GM21737 (cell line): ENCODE results near the gene KDM2A.

Experiments used
- ATAC-seq: cut with Tn5 transposase; IDR thresholded peaks from one replicate; pipeline ENCODE4 v1.9.1; 2021; ENCODE audit warnings: mild to moderate bottlenecking, moderate library complexity; ENCODE audit not compliant: unreplicated experiment

The KDM2A gene

DNA sequence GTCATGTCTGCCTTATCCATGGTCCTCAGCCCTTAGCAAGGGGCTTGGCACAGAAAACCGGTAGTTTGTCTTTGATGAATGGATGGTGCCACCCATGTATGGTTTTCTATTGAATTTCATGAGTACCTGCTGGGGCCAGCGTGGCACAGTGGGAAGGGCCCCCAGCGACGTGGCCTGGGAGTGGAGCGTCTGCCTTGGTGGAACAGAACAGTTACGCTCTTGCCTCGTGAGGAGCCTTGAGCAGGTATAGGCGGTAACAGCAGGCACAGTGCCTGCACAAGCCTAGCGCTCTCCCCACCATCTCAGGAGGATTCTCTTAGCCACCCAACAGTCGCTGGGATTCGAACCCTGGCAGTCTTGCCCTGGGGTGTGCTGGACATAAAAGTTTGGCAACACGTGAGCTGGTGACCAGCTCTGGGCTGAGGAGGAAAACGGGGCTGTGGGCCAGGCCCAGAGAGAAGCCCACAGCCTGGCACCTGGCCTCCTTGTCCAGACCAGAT lies 181.2 kb downstream of the KDM2A start:
- no peak for ATAC-seq

GRCh38 chr11:67300756-67301312 lies 181.8 kb downstream of the KDM2A start:
- no peak for ATAC-seq

GRCh38 chr11:67301313-67301921 lies 182.4 kb downstream of the KDM2A start:
- no peak for ATAC-seq

- no peak for ATAC-seq
These were observed 183.0 kb downstream of the KDM2A start for GRCh38 chr11:67301951-67302516.

DNA sequence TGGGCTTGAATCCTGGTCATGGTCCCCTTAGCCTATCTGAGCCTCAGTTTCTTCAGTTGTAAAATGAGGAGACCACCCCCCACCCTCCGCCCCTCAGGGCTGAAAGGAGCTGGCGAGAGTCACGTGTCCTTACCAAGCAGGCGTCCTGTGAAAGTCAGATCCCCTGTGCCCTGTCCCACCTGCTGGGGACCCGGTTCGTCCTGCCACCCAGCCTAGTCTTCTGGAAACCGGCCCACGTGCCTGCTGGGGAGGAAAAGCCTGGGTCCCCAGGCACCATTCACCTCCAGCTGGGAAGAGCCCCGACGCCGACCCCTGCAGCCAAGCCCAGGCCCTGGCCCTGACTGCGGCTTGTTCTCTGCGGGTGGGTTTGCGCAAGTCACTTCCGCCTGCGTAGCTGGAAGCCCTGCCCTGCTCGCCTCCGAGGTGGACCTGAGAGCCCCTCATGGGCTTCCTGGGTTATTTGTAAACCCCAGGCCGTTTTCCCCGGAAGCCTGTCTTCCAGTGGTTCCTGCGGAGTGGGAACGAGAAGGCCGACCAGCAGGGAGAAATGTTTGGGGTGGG lies 183.6 kb downstream of the KDM2A start:
- ATAC-seq, result no peak

DNA sequence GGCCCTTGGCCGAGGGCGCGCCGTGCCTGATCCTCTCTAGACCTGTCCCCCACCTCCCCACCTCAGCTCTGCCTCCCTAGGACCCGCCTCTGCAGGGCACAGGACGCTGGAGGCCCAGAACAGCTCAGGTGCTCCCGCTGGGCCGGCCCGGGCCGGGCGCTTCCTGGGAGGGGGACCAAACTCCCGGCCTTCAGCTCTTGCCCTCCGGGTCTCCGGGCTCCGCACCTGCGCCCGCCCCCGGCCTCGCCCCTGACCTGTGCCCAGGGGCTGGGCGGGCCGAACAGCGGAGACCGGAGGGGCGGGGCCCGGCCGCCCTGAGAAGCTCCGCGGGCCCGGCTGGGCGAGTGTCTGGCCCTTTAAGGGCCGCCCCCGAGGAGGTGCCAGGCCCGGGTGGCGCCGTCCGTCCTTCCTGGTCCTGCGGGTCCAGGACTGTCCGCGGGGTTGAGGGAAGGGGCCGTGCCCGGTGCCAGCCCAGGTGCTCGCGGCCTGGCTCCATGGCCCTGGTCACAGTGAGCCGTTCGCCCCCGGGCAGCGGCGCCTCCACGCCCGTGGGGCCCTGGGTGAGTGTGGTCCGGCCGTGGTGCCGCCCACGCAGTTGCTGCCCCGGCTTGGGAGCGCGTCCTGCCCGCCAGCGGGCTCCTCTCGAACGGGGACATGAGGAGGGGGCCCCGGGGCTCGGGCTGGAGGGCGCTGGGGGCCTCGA lies 184.2 kb downstream of the KDM2A start, which contains the start of gene SSH3:
Gene SSH3, plus strand, starts transcription at position 399 of the 703 bp plus-strand sequence. Its CDS starts 96 bp downstream, at position 495.
- no peak for ATAC-seq

DNA sequence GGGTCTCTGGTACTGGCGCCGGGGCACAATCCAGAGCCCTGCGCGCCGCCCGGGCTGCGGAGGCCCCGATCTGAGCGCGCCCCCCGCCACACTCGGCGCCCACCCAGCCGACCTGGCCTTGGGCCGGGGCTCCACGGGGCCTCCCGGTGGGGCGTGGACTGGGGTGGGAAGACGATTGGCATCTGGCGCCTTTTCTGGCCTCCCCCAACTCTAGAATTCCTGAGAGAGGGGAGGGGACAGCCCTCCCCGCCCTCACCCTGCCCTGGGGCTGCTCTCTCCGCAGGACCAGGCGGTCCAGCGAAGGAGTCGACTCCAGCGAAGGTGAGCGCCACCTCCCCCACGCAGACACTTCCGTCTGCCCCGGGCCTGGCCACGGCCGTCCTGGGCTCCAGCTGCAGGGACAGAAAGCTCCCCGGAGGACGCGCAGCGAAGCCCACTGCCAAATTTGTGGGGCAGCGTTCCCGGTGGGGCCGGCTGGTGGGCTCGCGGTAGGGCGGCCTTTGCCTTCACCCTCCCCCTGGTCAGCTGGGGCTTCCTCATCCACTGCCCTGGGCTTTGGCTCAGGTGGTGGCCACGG lies 184.9 kb downstream of the KDM2A start:
- no peak for ATAC-seq

DNA sequence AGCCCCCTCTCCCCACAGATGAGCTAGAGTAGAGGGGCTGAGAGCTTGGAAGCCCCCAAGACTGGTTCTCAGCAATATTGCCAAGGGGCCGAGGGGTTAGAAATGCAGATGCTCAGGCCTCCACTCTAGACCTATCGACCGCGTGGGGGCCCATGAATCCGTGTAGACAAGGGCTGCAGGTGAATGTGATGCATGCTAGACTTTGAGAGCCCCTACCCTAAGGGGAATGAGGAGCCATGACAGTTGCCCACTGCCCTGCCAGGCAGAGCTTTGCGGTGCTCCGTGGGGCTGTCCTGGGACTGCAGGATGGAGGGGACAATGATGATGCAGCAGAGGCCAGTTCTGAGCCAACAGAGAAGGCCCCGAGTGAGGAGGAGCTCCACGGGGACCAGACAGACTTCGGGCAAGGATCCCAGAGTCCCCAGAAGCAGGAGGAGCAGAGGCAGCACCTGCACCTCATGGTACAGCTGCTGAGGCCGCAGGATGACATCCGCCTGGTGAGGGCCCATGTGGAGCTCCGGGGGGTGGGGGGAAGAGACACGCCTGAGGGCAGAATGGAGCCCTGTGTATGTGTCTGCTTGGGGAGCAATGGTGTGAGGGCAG lies 185.5 kb downstream of the KDM2A start:
- no peak for ATAC-seq

GRCh38 chr11:67306769-67307544 lies 187.9 kb downstream of the KDM2A start:
- ATAC-seq, result no peak

DNA sequence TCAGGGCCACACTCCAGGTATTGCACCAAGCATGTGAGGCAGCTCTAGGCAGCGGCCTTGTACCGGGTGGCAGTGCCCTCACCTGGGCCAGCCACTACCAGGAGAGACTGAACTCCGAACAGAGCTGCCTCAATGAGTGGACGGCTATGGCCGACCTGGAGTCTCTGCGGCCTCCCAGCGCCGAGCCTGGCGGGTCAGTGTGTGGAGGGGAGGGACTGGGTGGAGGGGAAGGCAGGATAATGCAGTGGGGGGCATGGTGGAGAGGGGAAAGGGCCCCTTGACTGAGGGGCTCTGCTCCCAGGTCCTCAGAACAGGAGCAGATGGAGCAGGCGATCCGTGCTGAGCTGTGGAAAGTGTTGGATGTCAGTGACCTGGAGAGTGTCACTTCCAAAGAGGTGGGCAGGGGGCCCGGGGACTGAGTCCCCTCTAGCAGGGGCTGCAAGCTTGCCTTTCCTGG lies 188.5 kb downstream of the KDM2A start:
- ATAC-seq, result no peak
